VCaP (cell line): ENCODE data around the gene AGFG2.

Source experiments
- H3K27ac ChIP-seq: fragments of 450-650 bp; 2 replicates; pipeline ENCODE4 v1.5.1; 2017
- TF ChIP-seq, protein P1 (sequence below): fragments of 450-650 bp; conservative IDR thresholded peaks from 2 replicates; pipeline ENCODE4 v1.5.1; 2017; ENCODE audit warnings: mild to moderate bottlenecking, moderate library complexity

Gene AGFG2

GRCh38 chr7:100604028-100604975 lies 65.3 kb downstream of the AGFG2 start:
- TF ChIP-seq, protein P1, sequence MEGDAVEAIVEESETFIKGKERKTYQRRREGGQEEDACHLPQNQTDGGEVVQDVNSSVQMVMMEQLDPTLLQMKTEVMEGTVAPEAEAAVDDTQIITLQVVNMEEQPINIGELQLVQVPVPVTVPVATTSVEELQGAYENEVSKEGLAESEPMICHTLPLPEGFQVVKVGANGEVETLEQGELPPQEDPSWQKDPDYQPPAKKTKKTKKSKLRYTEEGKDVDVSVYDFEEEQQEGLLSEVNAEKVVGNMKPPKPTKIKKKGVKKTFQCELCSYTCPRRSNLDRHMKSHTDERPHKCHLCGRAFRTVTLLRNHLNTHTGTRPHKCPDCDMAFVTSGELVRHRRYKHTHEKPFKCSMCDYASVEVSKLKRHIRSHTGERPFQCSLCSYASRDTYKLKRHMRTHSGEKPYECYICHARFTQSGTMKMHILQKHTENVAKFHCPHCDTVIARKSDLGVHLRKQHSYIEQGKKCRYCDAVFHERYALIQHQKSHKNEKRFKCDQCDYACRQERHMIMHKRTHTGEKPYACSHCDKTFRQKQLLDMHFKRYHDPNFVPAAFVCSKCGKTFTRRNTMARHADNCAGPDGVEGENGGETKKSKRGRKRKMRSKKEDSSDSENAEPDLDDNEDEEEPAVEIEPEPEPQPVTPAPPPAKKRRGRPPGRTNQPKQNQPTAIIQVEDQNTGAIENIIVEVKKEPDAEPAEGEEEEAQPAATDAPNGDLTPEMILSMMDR: peak; percentile 64
- peak overlapping the region; percentile 59; the same call in 1 of the 2 replicates for H3K27ac ChIP-seq

DNA sequence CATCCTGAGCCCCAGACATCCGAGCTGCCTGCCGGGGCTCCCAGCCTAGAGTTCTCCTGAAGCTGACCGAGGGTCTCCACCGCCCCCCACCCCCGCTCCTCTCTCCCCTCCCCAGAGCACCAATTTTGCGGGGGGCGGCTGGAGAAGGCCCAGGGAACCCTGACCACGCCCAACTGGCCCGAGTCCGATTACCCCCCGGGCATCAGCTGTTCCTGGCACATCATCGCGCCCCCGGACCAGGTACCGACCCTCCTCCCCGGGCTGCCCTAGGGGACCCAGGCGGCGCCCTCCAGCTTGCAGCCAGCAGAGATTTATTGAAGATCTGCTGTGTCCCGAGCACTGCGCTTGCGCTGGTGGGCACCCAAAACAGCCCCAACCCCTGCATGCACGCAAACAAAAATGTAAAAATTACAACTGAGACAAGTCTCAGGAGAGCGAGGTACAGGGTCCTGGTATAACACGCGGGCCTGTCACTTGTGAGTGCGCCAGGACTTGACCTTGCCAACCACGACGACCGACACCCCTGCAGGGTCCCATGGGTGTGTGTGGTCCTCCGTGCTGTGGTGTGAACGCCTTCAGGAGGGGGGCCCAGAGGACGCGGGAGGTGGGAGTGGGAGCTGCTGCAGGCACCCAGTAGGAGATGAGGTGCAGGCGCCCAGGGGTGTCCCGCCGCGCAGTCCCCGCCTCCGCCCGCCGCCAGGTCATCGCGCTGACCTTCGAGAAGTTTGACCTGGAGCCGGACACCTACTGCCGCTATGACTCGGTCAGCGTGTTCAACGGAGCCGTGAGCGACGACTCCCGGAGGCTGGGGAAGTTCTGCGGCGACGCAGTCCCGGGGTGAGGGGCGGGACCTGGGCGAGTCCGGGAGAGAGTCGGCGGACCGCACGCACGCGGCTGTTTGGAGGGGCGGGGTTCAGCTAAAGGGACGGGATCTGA lies 66.2 kb downstream of the AGFG2 start:
- peak overlapping the region; percentile 59; the same call in 1 of the 2 replicates for H3K27ac ChIP-seq
- TF ChIP-seq, protein P1: peak; percentile 8; the same call in 1 of the 2 replicates

GRCh38 chr7:100606313-100606712 lies 67.3 kb downstream of the AGFG2 start:
- TF ChIP-seq, protein P1: no peak
- no peak overlapping the region for H3K27ac ChIP-seq

DNA sequence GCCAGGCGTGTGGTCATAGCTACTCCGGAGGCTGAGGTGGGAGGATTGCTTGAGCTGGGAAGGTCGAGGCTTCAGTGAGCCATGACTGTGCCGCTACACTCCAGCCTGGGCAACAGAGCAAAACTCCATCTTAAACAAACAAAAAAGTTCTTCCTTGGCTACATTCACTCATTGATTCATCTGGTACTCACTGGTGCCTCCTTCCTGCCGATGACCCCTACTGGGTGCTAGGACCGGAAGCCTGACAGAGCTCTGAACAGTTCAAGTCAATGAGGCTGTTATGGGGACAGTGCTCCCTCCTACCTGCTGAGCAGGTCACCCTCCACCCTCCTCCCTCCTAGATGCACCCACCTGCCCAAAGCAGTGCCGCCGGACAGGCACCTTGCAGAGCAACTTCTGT lies 68.1 kb downstream of the AGFG2 start:
- TF ChIP-seq, protein P1: no peak
- no peak overlapping the region for H3K27ac ChIP-seq

GRCh38 chr7:100609958-100610357 lies 71.0 kb downstream of the AGFG2 start:
- TF ChIP-seq, protein P1: no peak
- H3K27ac ChIP-seq: no peak overlapping the region

DNA sequence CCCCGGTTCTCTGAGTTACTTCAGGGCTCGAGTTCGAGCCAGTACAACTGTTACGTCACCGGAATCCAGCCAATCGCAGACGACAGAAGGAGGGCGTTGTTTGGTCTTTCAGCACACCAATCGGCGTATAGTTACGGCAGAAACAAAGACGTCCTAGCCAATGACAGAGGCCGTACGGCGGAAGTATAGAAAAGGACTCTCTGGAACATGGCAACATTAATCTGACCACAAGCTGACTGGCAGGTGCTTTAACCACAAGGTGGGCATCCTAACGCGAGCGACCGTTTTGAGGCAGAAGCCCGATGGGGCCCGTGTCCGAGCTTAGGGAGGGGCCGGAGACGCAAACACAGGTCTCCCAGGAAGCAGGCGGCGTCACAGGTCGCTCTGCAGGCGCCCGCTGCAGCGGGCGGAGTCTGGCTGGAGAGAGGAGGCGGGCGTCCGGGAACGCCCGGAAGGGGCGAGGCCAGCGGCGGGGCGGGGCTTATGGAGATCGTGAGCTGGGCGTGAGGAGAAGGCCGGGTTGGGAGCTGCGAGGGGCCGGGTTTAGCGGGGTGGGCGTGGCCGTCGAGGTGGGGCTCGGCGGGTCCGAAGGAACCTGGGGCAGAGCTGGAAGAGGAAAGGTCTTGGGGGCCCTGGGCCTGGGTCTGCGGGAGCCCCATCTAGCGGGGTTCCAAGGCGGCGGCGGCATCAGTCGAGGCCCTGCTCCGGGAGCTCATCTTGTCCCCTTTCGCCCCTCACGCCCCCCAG lies 73.2 kb downstream of the AGFG2 start, which contains the start of gene MOSPD3:
MOSPD3 (plus strand) TSS at position 558 of the 747 bp plus-strand sequence. CDS start 252 bp downstream, outside the sequence.
- peak within 1 kb of the TSS; percentile 84 for H3K27ac ChIP-seq
- TF ChIP-seq, protein P1: no peak
